ENCODE measurements around the gene PCCA.
"Not testable (repeated sequence)": the region's sequence is repeated elsewhere in the genome, so short reads cannot be mapped to it uniquely, and the experiment has no call there.

The PCCA gene

GRCh38 chr13:100097821-100098220, 8.9 kb downstream of the PCCA start:
- DNase-seq: no peak

DNA sequence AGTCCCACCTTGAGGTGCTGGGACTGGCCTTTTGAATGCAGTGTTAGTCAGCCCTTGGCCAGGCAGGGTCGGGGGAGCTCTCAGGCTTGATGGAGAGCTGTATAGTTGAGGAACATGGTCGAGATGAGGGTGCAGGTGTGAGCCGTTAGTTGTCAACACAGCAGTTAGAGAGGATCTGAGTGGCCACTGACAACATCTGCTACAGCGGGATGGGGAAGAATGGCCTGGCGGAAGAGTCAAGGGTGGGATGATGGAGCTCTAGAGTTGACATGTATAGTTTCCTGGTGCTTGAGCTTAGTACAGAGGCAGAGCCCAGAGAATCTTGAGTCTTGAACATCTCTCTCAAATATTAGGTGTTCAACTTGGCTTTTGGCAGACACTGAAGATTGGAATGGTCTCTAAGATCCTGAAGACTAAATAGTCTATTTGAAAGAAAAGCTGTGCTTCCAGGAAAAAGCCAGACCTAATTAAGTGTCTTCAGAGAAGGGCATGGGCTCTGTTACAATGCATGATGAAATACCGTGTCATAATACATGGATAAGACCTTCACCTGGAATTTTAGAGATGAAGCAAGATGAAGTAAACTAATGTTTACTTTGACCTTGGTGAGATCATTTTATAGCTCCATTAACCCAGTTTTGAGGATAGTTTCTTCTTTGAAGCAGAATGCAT, 9.7 kb downstream of the PCCA start:
- DNase-seq: no peak

- not testable (repeated sequence) for DNase-seq
Observed at GRCh38 chr13:100099117-100099445, 10.2 kb downstream of the PCCA start.

DNA sequence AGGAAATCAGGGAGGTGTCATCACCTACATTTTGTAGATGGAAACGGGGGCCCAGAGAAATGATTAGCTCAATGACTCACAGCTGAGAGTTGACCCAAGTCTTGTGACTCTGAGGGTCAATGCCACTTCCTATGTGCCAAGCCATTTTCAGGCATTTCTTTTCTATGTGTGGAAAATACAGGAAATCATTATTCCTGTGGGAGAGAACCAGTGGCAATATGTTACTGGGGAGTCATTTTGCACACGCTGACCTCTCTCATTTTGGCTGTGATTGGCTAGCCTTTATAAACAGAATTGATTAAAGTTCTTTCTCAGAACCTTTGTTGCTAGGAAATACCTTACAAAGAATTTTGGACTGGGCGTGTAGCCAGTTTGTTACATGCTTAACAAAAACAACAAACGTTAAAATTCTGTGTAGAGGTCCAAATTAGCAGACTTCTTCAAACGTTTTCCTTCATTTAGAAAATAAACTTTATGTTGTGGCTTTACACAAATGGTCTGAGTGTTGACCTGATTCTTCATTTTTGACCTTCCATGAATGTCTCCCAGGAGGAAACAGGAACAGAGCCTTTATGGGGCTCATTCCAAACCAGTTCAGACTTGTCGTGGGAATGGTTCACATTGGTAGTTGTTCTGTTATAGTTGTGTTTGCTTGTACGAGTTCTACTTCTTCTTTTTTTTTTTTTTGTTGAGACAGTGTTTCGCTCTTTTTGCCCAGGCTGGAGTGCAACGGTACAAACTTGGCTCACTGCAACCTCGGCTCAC, 11.4 kb downstream of the PCCA start:
- no peak for DNase-seq

GRCh38 chr13:100102042-100102441, 13.1 kb downstream of the PCCA start:
- no peak for DNase-seq

- no peak for DNase-seq
Observed at GRCh38 chr13:100106005-100106404, 17.1 kb downstream of the PCCA start.

DNA sequence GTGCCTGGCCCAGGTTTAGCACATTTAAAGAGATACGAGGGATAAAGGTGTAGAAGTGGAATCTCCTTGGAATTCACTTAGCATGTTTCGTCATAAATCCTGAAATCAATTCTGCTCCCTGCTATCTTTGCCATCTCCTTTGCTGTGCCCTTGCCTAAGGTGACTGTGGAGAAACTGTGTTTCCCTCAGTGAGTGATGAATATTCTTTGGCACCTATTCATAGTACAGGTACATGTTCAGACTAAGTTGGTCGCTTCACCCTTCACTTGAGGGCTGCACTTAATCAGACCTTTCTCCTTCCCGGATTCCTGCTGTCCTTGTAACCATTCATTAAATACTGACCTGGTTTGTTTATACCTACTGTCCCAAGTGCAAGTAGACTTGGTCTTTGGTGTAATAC, 17.8 kb downstream of the PCCA start:
- DNase-seq: no peak

- no peak for DNase-seq
Observed at GRCh38 chr13:100108913-100109507, 20.1 kb downstream of the PCCA start.

GRCh38 chr13:100110269-100110668, 21.4 kb downstream of the PCCA start:
- no peak for DNase-seq

DNA sequence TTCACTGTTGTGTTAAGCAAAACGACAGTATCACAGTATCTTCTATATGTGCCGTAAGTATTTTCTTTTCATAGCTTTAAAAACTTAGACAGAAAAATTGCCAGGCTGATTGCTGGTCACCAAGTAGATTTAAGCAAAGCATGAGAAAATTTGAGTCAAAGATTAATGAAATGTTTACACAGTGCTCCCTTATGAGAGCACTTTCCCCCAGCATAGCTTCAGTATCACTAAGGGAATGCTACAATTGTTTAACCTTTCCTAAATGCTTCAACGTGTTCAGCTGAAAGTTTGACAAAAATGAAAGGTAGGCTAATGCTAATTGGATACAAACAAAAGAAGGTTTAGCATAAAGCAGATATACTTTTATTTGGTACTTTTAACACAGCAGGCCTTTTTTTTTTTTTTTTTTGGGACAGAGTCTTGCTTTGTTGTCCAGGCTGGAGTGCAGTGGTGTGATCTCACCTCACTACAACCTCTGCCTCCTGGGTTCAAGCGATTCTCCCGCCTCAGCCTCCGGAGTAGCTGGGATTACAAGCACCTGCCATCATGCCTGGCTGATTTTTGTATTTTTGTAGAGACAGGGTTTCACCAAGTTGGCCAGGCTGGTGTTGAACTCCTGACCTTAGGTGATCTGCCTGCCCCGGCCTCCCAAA, 23.4 kb downstream of the PCCA start:
- DNase-seq: no peak

DNA sequence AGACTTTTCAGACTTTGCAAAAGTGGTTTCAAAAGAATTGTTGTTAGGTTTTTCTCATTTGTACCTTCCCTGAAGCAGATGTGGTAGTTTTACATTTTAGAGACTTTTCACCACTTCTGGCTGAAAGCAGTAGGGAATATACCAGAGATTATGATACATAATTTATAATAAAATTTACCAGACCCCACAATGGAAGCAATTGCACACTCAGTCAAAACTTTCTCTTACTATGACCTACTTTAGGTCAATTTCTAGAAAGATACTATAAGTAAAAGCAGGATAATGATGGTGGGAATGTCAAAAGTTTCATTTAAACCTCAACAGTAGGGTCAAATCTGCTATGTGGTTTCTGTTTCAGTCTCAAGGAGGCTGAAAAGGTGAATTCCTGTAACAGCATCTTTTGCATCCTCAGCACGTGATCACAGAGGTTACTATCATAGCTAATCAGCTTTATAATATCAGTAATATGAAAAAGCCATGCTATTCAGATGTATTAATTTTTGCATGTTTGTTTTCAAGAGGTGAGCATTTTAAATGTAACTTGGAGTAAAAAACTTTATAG, 26.9 kb downstream of the PCCA start:
- DNase-seq: no peak

- DNase-seq: no peak
Observed at GRCh38 chr13:100124265-100124664, 35.4 kb downstream of the PCCA start.

- no peak for DNase-seq
Observed at GRCh38 chr13:100125946-100126345, 37.1 kb downstream of the PCCA start.

DNA sequence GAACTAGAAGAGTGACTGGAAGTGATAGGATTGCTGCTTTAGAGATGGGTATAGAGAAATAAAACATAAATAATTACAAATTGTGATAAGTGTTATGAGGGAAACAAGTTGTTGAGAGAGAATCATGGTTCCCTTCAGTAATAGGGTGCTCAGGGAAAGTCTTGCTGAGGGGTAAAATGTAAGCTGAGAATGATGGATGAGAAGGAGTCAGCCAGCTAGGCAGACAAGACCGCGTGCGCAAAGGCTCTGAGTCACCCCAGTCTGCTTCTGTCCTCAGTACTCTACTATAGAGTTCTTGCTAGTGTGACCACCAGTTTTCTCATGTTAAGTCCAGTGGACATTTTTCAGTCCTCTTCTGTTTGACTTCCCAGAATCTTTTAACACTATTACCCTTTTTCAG, 39.5 kb downstream of the PCCA start:
- DNase-seq: no peak

DNA sequence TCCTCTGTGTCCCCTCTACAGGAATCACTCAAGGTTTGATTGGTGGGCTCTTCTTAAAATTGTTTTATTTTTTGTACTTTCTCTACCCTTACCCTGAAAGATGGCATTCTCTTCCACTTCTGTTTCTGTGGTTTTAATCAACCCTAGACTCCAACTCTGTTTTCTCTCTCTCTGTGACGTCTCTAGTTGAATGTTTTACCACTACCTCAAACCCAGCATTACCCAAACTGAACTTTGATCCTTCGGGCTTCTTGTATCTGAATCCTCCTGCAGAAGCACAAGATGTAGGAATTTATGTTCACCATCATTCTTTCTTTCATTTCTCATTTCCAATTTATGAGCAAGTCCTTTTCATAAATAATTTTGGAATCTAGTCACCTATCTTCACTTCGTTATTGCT, 39.9 kb downstream of the PCCA start:
- DNase-seq: no peak

- DNase-seq: no peak
Observed at GRCh38 chr13:100129605-100130004, 40.7 kb downstream of the PCCA start.

DNA sequence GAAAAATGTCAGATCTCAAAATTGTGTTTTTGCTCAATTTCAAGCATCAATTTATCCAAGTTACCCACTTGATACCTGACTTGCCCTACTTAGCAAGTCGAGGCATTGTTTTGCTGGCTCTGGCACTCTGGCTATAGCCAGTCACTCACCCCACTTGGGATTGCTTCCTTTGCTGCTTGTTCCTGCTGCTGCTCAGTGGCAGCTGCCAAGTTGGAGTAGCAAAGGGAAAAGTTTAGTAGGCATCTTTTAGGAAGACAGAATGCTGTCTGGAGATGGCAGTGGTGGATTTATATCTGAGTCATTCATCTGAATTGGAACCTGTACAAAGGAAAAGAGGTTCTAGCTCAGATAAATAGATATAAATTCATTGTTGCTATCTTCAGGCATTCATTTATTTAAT, 41.2 kb downstream of the PCCA start:
- no peak for DNase-seq

DNA sequence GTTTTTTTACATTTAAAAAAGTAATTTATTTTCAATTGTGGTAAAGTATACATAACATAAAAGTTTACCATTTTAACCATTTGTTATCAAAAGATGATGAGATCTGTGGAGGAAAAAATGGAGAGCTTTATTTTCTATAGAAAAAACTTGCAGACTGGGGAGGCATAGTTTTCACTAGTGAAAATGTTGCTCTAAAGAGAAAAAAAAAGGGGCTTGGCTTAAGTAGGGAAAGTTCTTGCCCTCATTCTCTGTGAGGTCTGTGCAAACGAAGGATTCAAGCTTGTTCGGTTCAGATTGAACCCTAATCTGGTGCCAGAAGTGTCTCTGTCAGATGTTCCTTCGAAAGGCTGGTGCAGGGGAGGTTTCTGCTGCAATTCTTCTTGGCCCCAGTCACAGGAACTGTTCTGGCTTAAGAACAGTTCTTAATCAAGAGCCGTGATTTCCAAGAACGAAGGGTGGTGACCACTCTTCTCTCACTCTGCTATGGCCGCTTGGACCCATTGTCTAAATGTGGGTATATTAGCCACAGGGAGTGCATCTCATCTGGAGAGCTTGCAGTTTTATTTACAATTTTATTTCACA, 42.1 kb downstream of the PCCA start:
- DNase-seq: no peak

GRCh38 chr13:100131863-100132574, 43.1 kb downstream of the PCCA start:
- no peak for DNase-seq

DNA sequence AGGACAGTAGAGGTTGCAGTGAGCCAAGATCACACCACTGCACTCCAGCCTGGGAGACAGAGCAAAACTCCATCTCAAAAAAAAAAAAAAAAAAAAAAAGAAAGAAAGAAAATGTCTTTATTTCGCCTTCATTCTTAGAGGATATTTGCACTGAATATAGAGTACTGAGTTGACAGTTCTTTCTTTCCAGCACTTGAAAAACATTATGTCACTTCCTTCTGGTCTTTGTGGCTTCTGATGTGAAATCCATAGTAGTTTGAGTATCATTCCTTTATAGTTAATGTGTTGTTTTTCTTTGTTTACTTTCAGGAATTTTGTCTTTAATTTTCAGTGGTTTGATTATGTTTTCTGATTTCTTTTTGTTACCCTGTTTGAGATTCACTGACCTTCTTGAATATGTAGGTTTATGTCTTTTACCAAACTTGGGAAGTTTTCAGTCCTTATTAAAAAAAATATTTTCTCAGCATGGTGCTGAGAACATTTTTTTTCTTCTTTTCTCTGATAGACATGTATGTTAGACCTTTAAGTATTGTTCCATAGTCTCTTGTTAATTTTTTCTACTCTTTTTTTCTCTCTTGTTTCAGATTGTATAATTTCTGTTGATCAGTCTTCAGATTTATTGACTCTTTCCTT, 50.1 kb downstream of the PCCA start:
- no peak for DNase-seq

- no peak for DNase-seq
Observed at GRCh38 chr13:100139817-100140216, 50.9 kb downstream of the PCCA start.

DNA sequence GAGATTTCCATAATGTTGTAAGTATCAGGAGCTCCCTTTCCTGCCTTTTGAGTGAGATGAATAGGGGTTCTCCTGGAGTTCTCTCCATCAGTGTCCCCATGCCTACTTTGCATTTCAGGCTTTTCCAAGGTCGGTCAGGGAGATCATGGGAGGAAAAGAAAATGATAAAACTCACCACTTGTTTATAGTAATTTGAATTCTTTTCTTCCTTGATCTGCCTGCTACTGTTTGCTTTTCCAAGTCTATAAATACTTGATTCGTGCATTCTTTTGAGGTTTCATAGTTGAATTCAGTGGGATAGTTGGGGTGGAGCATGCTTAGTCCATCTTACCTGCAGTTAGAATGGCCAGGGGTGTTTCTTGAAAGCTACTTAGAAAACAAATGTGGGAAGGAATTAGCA, 51.5 kb downstream of the PCCA start:
- no peak for DNase-seq
